ENCODE results near the gene GTSF1L. TPM values are rescaled to one million over a fixed set of nuclear protein-coding genes. Genes with fewer than 3 reads are reported as not detected.

GTSF1L gene
- total RNA-seq, 4 donors from 2014 or later, result not detected

DNA sequence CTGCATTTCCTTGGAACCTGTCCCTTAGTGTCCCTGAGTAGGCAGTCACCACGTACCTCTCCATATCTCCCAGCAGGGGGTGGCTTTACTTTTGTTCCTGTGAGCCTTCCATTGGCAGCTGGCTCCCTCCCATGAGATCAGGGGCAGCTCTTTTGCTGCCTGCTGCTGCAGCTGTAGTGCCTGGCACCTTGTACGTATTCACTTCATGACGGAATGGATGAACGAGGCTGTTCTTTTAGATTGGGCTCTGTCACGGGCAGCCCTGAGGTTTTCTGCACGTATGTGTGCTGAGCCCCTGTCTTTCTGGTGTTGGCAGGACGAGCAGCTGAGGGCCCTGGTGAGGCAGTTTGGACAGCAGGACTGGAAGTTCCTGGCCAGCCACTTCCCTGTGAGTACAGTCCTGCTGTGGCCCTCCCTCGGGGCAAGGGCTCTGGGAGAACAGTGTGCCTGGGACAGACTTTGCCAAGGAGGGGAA is 45.3 kb downstream of the GTSF1L start:
- intact Hi-C loops (cut with DNase I), result no loop called here
- no peaks in the 10 kb centered on the region for H3K9me3 ChIP-seq
- no peak overlapping the region for H3K27ac ChIP-seq
- TF ChIP-seq CTCF (IDR thresholded peaks at IDR 0.05) (no peak), POLR2A (IDR thresholded peaks at IDR 0.05) (no peak)
- no peaks in the 10 kb centered on the region for H3K4me1 ChIP-seq
- H3K36me3 ChIP-seq, result no peaks in the 10 kb centered on the region
- DNase-seq, result peak; percentile 6 to 12
- H3K27me3 ChIP-seq, result no peaks in the 10 kb centered on the region
- H3K4me3 ChIP-seq (replicated peaks in 1 of 3), result no peak overlapping the region
- 40 to 66% methylated on average over 5 to 8 of the region's 8 CpGs for WGBS, 2 donors

DNA sequence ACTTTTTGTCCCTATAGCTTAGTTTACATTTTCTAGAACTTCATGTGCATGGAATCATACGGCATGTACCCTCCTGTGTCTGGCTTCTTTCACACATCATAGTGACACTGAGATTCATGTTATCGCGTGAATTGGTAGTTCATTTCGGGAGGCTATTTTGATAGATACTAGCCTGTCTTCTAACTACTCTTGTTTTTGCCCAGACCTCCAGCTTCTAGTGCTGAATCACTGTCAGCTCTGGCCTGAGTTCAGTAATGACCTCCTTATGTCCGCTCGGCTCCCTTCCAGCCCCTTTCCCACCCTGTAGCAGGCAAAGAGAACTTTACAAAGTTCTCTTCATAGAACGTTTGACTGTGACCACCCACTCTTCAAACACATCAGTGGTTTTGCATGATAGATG is 45.8 kb downstream of the GTSF1L start:
- H3K27ac ChIP-seq, result no peak overlapping the region
- WGBS, 2 donors, result 82 to 88% methylated on average over 7 of the region's 7 CpGs
- no peak overlapping the region for H3K4me3 ChIP-seq (replicated peaks in 1 of 3)
- intact Hi-C loops (cut with DNase I), result no loop called here
- H3K4me1 ChIP-seq, result no peaks in the 10 kb centered on the region
- H3K27me3 ChIP-seq, result no peaks in the 10 kb centered on the region
- TF ChIP-seq POLR2A (IDR thresholded peaks at IDR 0.05), result no peak
- no peak for TF ChIP-seq CTCF (IDR thresholded peaks at IDR 0.05)
- no peaks in the 10 kb centered on the region for H3K9me3 ChIP-seq
- H3K36me3 ChIP-seq, result no peaks in the 10 kb centered on the region
- no peak for DNase-seq

DNA sequence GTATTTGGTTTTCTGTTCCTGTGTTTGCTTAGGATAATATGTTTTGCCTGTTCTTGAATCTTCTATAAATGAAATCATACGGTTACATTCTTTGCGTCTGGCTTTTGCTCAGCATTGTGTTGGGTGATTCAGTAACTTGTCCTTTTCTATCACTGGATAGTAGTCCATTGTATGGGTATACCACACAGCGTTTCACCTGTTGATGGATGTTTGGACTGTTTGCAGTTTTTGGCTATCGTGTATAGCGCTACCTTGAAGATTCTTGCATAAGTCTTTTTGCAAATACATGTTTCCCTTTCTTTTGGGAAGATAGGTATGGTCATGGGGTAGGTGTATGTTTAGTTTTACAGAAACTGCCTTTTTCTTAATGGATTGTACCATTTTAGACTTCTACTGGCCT is 50.4 kb downstream of the GTSF1L start:
- no peak for TF ChIP-seq CTCF (IDR thresholded peaks at IDR 0.05)
- TF ChIP-seq POLR2A (IDR thresholded peaks at IDR 0.05), result no peak
- no peaks in the 10 kb centered on the region for H3K36me3 ChIP-seq
- no peaks in the 10 kb centered on the region for H3K27me3 ChIP-seq
- intact Hi-C loops (cut with DNase I), result no loop called here
- H3K27ac ChIP-seq, result no peak overlapping the region
- H3K4me3 ChIP-seq (replicated peaks in 1 of 3), result no peak overlapping the region
- no peaks in the 10 kb centered on the region for H3K4me1 ChIP-seq
- no peak for DNase-seq
- H3K9me3 ChIP-seq, result no peaks in the 10 kb centered on the region
- WGBS, 2 donors, result 93 to 97% methylated on average over 5 of the region's 5 CpGs

Other genes with a start within 250 kb of the GTSF1L start
- gene L3MBTL1, start 219.3 kb downstream of the GTSF1L start, total RNA-seq, result 10 to 100 TPM; 12.5 to 45.3 (median 29.2) TPM
- 1 to 10 TPM in 1 of 4 donors, under 1 TPM in 3; 0.33 to 1.2 (median 0.76) TPM for gene SGK2, start 168.0 kb downstream of the GTSF1L start, total RNA-seq
- 10 to 100 TPM; 20.1 to 40.4 (median 28.7) TPM for gene IFT52, start 136.1 kb downstream of the GTSF1L start, total RNA-seq
- under 1 TPM in 3 of 4 donors, not detected in 1; 0.22 to 0.54 (median 0.46) TPM for gene MYBL2, start 59.9 kb downstream of the GTSF1L start, total RNA-seq
- 1 to 10 TPM; 3.4 to 7.7 (median 5.2) TPM for gene TOX2, start 187.8 kb upstream of the GTSF1L start, total RNA-seq

All from thyroid gland (tissue), 4 donors.